NCI-H146 treated with DMSO at 0.1 percent for 48 hours (cell line): Measurements from ENCODE around the gene CHCHD4.

Experiments used
- DNase-seq: peaks from one replicate; lab custom pipeline; 2025; ENCODE audit not compliant: unreplicated experiment; lab: John Stamatoyannopoulos, UW

The CHCHD4 gene

GRCh38 chr3:14124615-14125192 lies at the start of gene CHCHD4, which contains the start of gene TMEM43:
Gene CHCHD4, minus strand, starts transcription at chr3:14124870. Its CDS starts 194 bp downstream, at chr3:14124676.
Gene TMEM43, plus strand, starts transcription at chr3:14125052. Its CDS starts 142 bp downstream, at chr3:14125194.
- DNase-seq, result peak; percentile 94

GRCh38 chr3:14172496-14172895 lies 47.8 kb upstream of the CHCHD4 start:
- no peak for DNase-seq

- DNase-seq, result no peak
These were observed 46.0 kb upstream of the CHCHD4 start for GRCh38 chr3:14170531-14171159.

- no peak for DNase-seq
These were observed 45.2 kb upstream of the CHCHD4 start for GRCh38 chr3:14169871-14170270.

GRCh38 chr3:14169435-14169834 lies 44.8 kb upstream of the CHCHD4 start:
- DNase-seq, result no peak

- no peak for DNase-seq
These were observed 42.4 kb upstream of the CHCHD4 start for GRCh38 chr3:14166877-14167603.

- DNase-seq, result no peak
These were observed 37.5 kb upstream of the CHCHD4 start for GRCh38 chr3:14162178-14162577.

GRCh38 chr3:14161282-14161681 lies 36.6 kb upstream of the CHCHD4 start:
- no peak for DNase-seq

GRCh38 chr3:14159426-14159825 lies 34.8 kb upstream of the CHCHD4 start:
- no peak for DNase-seq

- no peak for DNase-seq
These were observed 33.7 kb upstream of the CHCHD4 start for GRCh38 chr3:14158370-14158769.

GRCh38 chr3:14157951-14158350 lies 33.3 kb upstream of the CHCHD4 start:
- no peak for DNase-seq

GRCh38 chr3:14156843-14157561 lies 32.3 kb upstream of the CHCHD4 start:
- DNase-seq, result no peak

- no peak for DNase-seq
These were observed 31.5 kb upstream of the CHCHD4 start for GRCh38 chr3:14156201-14156600.

- no peak for DNase-seq
These were observed 30.3 kb upstream of the CHCHD4 start for GRCh38 chr3:14154895-14155440.

- DNase-seq, result no peak
These were observed 29.6 kb upstream of the CHCHD4 start for GRCh38 chr3:14154276-14154675.

- no peak for DNase-seq
These were observed 29.0 kb upstream of the CHCHD4 start for GRCh38 chr3:14153663-14154062.

- no peak for DNase-seq
These were observed 28.3 kb upstream of the CHCHD4 start for GRCh38 chr3:14152963-14153355.

GRCh38 chr3:14152233-14152962 lies 27.7 kb upstream of the CHCHD4 start:
- no peak for DNase-seq

- DNase-seq, result no peak
These were observed 26.9 kb upstream of the CHCHD4 start for GRCh38 chr3:14151471-14152083.
